ENCODE results near the gene UCP3. TPM values are rescaled to one million over a fixed set of nuclear protein-coding genes. Genes with fewer than 3 reads are reported as not detected.
A peak's percentile ranks its signal among the peaks of the same experiment; 100 is the strongest.

The UCP3 gene, protein sequence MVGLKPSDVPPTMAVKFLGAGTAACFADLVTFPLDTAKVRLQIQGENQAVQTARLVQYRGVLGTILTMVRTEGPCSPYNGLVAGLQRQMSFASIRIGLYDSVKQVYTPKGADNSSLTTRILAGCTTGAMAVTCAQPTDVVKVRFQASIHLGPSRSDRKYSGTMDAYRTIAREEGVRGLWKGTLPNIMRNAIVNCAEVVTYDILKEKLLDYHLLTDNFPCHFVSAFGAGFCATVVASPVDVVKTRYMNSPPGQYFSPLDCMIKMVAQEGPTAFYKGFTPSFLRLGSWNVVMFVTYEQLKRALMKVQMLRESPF
- 1 to 10 TPM; 1.1 to 2.4 TPM for total RNA-seq
- long read RNA-seq = 0 reads

- DNase-seq = no peak
- intact Hi-C loops (cut with DNase I, micrococcal nuclease) = no loop called here
- ATAC-seq = no peak
Measured at GRCh38 chr11:74008373-74009229, at the start of gene UCP3. Gene UCP3 (minus strand): TSS chr11:74009085. CDS start chr11:74007042, 2,043 bp downstream.

- intact Hi-C loops (cut with DNase I, micrococcal nuclease) = no loop called here
- no peak for DNase-seq
- no peak for ATAC-seq
Measured at GRCh38 chr11:74057249-74058151, 48.6 kb upstream of the UCP3 start.

- DNase-seq (no peak), ATAC-seq (no peak)
- intact Hi-C loops (cut with DNase I, micrococcal nuclease) = no loop called here
Measured at GRCh38 chr11:74055938-74056337, 47.1 kb upstream of the UCP3 start.

GRCh38 chr11:74050465-74050864 is 41.6 kb upstream of the UCP3 start:
- intact Hi-C loops (cut with DNase I, micrococcal nuclease) = no loop called here
- DNase-seq = no peak
- no peak for ATAC-seq

DNA sequence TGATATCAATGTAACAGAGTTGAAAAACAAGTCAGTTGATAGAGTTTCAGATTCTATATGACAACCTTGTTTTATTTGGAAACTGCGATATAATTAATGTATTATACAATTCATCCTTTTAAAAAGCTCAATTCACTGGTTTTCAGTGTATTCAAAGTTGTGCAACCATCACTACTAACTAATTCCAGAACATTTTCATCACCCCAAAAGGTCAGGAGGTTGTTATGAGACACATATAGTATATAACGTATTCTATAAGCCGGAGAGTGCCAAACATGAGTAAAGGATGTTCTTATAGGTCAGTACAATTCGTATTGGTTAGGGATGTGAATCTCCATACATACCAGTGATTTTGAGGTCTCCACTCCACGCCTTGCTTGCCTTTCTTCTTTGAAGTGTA is 40.1 kb upstream of the UCP3 start:
- no peak for ATAC-seq
- intact Hi-C loops (cut with DNase I, micrococcal nuclease) = no loop called here
- DNase-seq = no peak

- intact Hi-C loops (cut with DNase I, micrococcal nuclease) = no loop called here
- DNase-seq (no peak), ATAC-seq (no peak)
Measured at GRCh38 chr11:74044538-74044937, 35.7 kb upstream of the UCP3 start.

DNA sequence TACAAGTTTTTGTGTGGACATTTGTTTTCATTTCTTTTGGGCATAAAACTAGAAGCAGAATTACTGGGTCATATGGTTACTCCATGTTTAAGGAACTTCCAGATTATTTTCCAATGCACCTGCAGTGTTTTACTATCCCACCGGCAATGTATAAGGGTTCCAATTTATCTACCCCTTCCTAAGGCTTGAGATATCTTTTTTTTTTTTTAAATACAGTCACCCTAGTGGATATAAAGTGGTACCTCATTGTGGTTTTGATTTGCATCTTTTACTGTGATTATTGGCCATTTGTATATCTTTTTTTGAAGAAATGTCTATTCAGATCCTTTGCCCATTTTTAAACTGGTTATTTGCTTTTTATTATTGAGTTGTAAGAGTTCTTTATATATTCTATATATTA is 34.6 kb upstream of the UCP3 start:
- ATAC-seq (no peak), DNase-seq (no peak)
- intact Hi-C loops (cut with DNase I, micrococcal nuclease) = no loop called here

DNA sequence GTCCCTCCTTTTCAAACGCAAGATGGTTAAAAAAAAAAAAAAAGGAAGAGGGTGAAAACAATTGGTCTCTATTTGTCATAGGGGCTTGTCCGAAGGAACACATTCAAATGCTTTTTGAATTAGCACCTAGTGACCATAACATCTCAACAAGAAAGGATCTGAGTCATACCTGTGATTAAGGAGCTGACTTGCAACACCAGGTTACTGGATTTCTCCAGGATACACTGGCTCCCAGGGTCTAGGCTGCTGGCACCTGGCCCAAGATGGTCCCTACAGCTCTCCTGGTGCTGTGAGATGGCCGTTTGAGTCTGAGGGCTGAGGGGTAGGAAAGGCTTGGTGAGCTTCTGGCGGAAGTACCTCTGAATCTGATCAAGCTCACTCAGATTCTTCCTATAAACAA is 28.4 kb upstream of the UCP3 start:
- DNase-seq = no peak
- ATAC-seq = no peak
- intact Hi-C loops (cut with DNase I, micrococcal nuclease) = no loop called here

- intact Hi-C loops (cut with DNase I, micrococcal nuclease) = no loop called here
- DNase-seq (no peak), ATAC-seq (peak; percentile 97)
Measured at GRCh38 chr11:74035264-74035663, 26.4 kb upstream of the UCP3 start.

DNA sequence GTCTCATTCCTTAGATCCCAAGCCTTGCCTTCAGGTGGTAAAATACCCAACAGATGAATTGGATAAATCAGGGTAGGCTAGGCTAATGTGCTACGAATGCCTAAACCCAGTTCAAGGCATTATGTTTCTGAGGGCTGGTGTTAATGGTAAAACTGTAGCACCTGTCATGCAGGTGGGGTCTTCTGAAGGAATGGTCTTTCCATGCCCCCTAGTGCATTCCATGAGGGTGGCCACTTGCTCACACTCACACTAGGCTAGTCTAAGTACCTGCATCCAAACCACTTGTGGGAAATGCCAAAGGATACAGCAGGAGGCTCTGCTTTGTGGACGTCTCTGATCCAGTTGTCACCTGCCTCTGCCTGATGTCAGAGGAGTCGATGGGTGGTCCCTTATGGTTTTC is 24.2 kb upstream of the UCP3 start:
- no peak for ATAC-seq
- intact Hi-C loops (cut with DNase I, micrococcal nuclease) = no loop called here
- no peak for DNase-seq

DNA sequence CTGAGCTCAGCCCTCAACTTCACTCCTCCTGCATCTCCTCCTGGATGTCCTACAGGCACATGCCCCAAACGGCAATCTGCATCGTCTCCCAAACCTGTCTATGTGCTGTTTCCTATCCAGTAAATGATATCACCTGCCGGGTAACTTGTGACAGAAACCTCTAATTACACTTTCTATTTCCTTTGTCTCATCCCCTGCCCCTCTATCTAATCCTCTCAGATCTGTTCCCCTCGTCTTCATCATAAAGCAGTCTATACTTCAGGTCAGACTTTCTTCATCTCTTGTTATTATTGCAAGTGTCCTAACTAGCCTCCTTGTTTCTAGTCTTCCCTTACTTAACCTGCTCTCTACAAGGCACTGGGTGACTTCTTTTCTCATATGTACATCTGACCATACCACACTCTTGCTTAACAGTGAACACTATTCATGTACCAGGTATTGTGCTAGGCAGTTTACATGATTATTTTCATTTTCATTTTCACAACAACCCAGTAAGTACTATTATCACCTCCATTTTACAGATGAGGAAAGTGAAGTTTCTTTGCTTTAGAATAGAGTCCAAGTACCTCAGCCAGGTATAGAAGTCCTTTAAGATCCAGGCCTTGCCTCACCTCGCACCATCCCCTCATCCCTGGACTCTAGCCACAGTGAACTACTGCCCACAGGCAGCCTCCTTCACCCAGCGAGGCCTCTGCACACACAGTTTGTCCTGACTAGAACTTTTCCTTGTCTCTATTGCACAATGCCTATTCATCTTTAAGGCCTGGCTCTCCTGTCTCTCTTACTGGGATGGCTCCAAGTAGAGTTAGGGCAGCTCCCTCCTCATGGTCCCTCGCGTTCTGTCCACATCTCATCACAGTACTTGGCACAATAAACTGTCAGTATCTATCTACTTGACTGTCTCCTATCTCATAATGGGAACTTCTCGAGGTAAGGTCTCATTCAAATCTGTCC is 22.1 kb upstream of the UCP3 start:
- no peak for ATAC-seq
- intact Hi-C loops (cut with DNase I, micrococcal nuclease) = no loop called here
- no peak for DNase-seq

GRCh38 chr11:74025467-74026166 is 16.7 kb upstream of the UCP3 start:
- no peak for DNase-seq
- intact Hi-C loops (cut with DNase I, micrococcal nuclease) = no loop called here
- no peak for ATAC-seq

- no peak for ATAC-seq
- no peak for DNase-seq
- intact Hi-C loops (cut with DNase I, micrococcal nuclease) = no loop called here
Measured at GRCh38 chr11:74024261-74025029, 15.6 kb upstream of the UCP3 start.

DNA sequence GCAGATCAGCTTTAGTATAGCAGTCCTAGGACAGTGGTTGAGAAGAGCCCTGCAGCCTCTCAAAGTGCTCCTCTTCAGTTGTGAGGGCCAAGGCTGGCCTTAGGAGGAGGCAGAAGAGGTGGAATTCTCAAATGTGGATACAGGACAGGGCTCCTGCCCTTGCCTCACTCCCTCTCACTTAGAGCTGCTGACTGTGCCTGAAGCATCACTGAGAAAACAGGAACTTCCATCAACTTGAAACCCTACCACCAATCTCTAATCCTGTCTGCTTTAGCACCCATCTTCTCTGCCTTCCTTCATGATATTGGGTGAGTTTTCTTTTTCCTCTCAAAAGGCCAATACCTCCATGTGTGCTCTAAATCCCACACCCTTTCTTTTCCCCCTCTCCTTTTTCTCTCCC is 14.4 kb upstream of the UCP3 start:
- no peak for ATAC-seq
- intact Hi-C loops (cut with DNase I, micrococcal nuclease) = no loop called here

GRCh38 chr11:74022546-74022945 is 13.7 kb upstream of the UCP3 start:
- DNase-seq (no peak), ATAC-seq (no peak)
- intact Hi-C loops (cut with DNase I, micrococcal nuclease) = no loop called here

More for the DNA sequence above, 14.4 kb upstream of the UCP3 start:
- DNase-seq = no peak

DNA sequence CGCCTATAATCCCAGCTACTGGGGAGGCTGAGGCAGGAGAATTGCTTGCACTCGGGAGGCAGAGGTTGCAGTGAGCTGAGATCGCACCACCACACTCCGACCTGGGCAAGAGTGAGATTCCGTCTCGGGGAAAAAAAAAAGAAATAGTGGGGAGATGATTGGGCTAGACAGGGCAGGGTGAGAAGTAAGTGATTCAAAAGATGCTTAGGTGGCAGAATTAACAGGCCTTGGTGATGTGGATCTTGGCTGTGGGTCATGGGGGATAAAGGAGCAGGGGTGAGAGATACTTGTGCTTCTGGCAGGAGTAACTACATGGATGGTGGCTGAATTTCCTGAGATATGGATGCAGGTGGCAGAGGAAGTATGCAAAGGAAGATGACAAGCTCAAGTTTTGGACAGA is 13.1 kb upstream of the UCP3 start:
- ATAC-seq (no peak), DNase-seq (no peak)
- intact Hi-C loops (cut with DNase I, micrococcal nuclease) = no loop called here

GRCh38 chr11:74020539-74020938 is 11.7 kb upstream of the UCP3 start:
- DNase-seq (no peak), ATAC-seq (no peak)
- intact Hi-C loops (cut with DNase I, micrococcal nuclease) = no loop called here
